RWPE2 (cell line): ENCODE data around the gene AOPEP.

Source experiments
- ATAC-seq: fragments of 200-7000 bp; cut with Tn5 transposase; 3 replicates; pipeline ENCODE4 v1.9.1; 2021; ENCODE audit warnings: low read depth
- DNase-seq: peaks from one replicate; pipeline ENCODE4 v3.0.0-alpha.2; 2020; ENCODE audit warnings: low spot score
- H3K27ac ChIP-seq: fragments of 450-650 bp; 2 replicates; pipeline ENCODE4 v1.5.1; 2017; ENCODE audit warnings: mild to moderate bottlenecking; ENCODE audit not compliant: poor library complexity, severe bottlenecking
- H3K27me3 ChIP-seq: fragments of 250-450 bp; sonication (Bioruptor Pico); 2 replicates; pipeline ENCODE4 v1.5.1; 2021; ENCODE audit warnings: mild to moderate bottlenecking, moderate library complexity; ENCODE audit not compliant: insufficient read depth, poor library complexity, severe bottlenecking
- H3K36me3 ChIP-seq: fragments of 250-450 bp; sonication (Bioruptor Pico); 2 replicates; pipeline ENCODE4 v1.5.1; 2020; ENCODE audit warnings: low read depth, mild to moderate bottlenecking, moderate library complexity
- H3K4me1 ChIP-seq: fragments of 250-450 bp; sonication (Bioruptor Pico); 2 replicates; pipeline ENCODE4 v1.5.1; 2021; ENCODE audit warnings: mild to moderate bottlenecking, moderate library complexity; ENCODE audit not compliant: insufficient read depth, poor library complexity, severe bottlenecking
- H3K4me3 ChIP-seq: fragments of 250-450 bp; sonication (Bioruptor Pico); 2 replicates; pipeline ENCODE4 v1.5.1; 2021; ENCODE audit warnings: mild to moderate bottlenecking, moderate library complexity; ENCODE audit not compliant: severe bottlenecking
- H3K9me3 ChIP-seq: fragments of 250-450 bp; sonication (Bioruptor Pico); 2 replicates; pipeline ENCODE4 v1.5.1; 2021; ENCODE audit warnings: mild to moderate bottlenecking, moderate library complexity; ENCODE audit not compliant: severe bottlenecking
- TF ChIP-seq, protein P1 (sequence below): fragments of 450-650 bp; IDR thresholded peaks from one replicate; pipeline ENCODE4 v1.5.1; 2017; ENCODE audit warnings: mild to moderate bottlenecking, moderate library complexity; ENCODE audit not compliant: poor library complexity, severe bottlenecking

The AOPEP gene

DNA sequence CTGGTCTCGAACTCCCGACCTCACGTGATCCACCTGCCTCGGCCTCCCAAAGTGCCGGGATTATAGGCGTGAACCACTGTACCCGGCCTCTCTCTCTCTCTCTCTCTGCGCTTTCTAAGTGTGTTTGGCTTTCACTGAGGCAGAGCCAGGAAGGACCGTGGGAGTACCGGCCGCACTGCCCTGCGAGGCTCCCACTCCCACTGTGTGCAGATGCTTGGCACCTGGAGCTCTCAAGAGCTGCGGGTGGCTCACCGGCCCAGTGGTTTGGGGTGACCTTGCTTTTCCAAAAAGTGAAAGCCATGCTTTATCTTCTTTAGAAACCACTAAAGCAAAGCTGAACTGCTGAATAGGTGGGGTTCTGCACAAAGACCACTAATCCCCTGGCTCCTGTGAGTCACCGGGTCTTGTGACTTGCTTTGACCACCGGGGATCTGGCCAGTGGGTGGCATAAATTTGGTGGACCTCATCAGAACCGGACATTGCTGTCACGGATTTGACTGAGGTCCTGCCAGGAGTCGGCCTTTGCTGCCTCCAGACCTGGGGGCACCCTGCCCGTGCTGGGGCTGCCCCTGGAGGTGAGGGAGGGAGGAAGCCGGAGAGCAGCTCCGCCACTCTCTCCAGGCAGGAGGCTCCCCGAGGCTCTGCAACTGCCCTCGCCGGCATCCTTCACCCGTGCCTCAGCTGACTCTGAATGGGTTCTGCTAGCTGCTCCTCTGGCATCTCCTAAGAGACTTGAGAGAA lies 362.1 kb downstream of the AOPEP start:
- Histone ChIP-seq H3K4me1 (peaks cover 22% of the 10 kb centered on the region), H3K4me3 (no peak overlapping the region), H3K27ac (peak overlapping the region; percentile 94), H3K27me3 (no peaks in the 10 kb centered on the region), H3K36me3 (peaks cover 30% of the 10 kb centered on the region), H3K9me3 (no peaks in the 10 kb centered on the region)
- TF ChIP-seq, protein P1, sequence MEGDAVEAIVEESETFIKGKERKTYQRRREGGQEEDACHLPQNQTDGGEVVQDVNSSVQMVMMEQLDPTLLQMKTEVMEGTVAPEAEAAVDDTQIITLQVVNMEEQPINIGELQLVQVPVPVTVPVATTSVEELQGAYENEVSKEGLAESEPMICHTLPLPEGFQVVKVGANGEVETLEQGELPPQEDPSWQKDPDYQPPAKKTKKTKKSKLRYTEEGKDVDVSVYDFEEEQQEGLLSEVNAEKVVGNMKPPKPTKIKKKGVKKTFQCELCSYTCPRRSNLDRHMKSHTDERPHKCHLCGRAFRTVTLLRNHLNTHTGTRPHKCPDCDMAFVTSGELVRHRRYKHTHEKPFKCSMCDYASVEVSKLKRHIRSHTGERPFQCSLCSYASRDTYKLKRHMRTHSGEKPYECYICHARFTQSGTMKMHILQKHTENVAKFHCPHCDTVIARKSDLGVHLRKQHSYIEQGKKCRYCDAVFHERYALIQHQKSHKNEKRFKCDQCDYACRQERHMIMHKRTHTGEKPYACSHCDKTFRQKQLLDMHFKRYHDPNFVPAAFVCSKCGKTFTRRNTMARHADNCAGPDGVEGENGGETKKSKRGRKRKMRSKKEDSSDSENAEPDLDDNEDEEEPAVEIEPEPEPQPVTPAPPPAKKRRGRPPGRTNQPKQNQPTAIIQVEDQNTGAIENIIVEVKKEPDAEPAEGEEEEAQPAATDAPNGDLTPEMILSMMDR = no peak
- DNase-seq (no peak), ATAC-seq (no peak)

DNA sequence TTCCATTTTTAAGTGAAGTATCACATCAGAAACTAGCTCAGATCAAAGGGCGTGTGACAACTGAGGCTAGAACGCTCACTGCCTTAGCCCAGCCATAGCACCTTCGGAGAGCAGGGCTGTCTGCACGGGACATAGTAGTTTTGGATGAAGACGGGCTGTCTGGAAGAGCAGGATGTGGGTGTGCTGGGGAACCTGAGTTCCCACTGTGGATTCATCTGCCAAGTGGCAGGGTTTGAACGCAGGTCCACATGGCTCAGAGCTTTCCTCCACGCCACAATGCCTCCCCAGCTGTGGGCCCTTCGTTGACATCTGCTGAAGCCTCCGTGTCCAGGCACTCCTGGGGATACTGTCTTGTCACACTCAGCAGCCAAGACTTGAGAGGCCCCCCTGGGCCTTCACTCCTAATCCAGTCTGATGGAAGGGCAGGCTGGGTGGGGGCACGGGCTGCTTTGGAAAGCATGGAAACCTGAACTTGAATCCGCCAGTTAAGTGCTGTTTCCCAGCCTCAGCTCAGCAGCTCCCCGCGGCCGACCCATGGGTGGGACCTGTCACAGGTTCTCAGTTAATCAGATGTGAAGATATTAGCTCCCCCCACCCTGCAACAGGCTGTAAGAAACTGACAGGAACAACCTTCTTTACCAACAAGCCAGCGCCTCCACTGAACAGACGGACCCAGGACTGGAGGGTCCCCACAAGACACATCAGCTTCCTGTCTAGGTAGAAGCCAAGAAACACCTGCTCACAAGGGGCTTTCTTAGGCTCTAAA lies 362.9 kb downstream of the AOPEP start:
- DNase-seq = no peak
- no peak overlapping the region for H3K4me3 ChIP-seq
- peaks cover 22% of the 10 kb centered on the region for H3K4me1 ChIP-seq
- peak overlapping the region; percentile 94 for H3K27ac ChIP-seq
- no peaks in the 10 kb centered on the region for H3K27me3 ChIP-seq
- H3K9me3 ChIP-seq = no peaks in the 10 kb centered on the region
- H3K36me3 ChIP-seq = peaks cover 27% of the 10 kb centered on the region
- TF ChIP-seq, protein P1 = no peak
- no peak for ATAC-seq

DNA sequence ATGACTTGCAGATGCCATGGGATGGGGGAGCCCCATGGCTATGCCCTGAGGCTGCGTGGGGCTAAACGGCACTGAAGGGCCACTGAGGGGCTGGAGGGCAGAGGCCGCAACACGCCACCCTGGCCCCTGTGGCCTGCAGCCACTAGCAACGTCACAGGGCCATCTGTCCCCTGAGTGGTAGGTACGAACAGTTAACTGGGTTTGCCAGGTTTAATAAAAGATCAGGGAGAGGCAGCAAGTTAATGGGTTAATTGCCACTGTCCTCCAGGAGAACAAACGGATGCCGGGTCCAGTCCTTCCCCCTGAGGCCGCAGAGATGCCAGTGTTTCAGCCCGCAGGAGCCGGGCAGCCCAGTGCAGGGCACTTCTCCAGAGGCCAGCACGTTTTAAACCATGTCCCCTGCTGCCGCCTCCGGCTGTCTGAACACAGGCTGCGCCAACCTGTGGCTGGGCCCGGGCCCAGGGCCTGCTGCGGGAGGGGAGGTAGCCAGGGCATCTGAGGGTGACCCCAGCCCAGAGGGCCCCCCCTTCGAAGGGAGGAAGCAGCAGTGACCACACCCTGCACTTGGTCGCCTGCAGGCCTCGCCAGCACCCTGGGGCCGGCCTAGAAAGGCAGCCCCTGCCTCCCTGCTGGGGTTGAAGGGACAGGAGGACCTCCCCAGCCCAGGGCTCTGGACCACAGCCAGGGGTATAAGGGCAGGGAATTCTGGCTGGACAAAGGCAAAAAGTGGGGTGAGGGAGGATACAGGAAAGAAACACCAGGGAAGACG lies 363.7 kb downstream of the AOPEP start:
- H3K9me3 ChIP-seq = no peaks in the 10 kb centered on the region
- peaks cover 22% of the 10 kb centered on the region for H3K4me1 ChIP-seq
- TF ChIP-seq, protein P1 = no peak
- no peaks in the 10 kb centered on the region for H3K27me3 ChIP-seq
- H3K36me3 ChIP-seq = peaks cover 20% of the 10 kb centered on the region
- no peak overlapping the region for H3K4me3 ChIP-seq
- ATAC-seq (no peak), DNase-seq (no peak)
- H3K27ac ChIP-seq = peak overlapping the region; percentile 94

DNA sequence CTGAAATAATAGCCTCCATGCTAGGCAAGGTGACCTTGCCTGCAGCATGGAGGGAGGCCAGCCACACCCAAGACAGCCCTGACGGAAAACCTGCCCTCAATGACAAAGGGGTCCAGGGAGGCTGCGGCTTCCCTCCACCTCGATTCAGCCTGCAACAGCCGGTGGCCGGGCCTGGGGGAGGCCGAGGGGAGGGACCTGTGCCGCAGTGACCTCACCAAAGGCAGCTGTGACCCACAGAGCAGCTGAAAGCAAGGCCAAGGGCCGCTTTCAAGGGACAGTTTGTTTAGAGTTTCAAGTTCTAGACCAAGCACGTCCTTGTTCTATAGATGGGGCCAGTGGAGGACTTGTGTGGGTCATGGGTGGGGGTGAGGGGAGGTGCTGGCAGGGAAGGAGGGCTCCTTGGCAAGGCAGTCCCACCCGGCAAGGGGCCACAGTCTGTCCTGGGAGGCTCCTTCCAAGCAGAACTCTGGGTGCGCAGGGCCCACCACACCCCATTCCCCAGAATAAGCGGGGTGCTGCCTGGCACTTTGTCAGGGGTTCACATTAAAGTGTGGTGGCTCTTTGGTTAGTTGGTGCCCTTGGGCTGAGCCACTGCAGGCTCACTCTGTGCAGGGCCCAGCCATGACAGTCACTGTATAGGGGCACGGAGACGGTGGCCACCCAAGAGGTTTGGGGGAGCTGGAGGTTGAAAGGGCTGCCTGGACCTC lies 364.5 kb downstream of the AOPEP start:
- Histone ChIP-seq H3K9me3 (no peaks in the 10 kb centered on the region), H3K27ac (peak overlapping the region; percentile 94), H3K36me3 (peaks cover 18% of the 10 kb centered on the region), H3K4me3 (no peak overlapping the region), H3K4me1 (peaks cover 22% of the 10 kb centered on the region), H3K27me3 (no peaks in the 10 kb centered on the region)
- TF ChIP-seq, protein P1 = no peak
- ATAC-seq (peak; percentile 0; the same call in 2 of the 3 replicates), DNase-seq (no peak)
